Activated CD4-positive, alpha-beta memory T cell treated with anti-CD3 and anti-CD28 coated beads for 36 hours (primary cell): ENCODE measurements around the gene TAF4. TPM values are rescaled to one million over a fixed set of nuclear protein-coding genes. Genes with fewer than 3 reads are reported as not detected.

Source experiments
- CTCF ChIA-PET: fragments of 350-600 bp; sonication (Branson Sonifier 250); formaldehyde crosslinking; loops from one replicate; lab custom pipeline; 2021; ENCODE audit warnings: antibody characterized with exemption, inconsistent platforms; lab: Charles Lee
- POLR2A ChIA-PET: fragments of 350-600 bp; sonication (Branson Sonifier 250); formaldehyde crosslinking; loops from one replicate; lab custom pipeline; 2021; ENCODE audit warnings: antibody characterized with exemption; lab: Charles Lee
- DNase-seq: peaks from one replicate; pipeline ENCODE4 v3.0.0-alpha.2; 2020
- H3K27ac Mint-ChIP-seq: one replicate; pipeline ENCODE4 v1.8.0; 2021; ENCODE audit warnings: mixed read lengths
- H3K27me3 Mint-ChIP-seq: one replicate; pipeline ENCODE4 v1.8.0; 2021; ENCODE audit warnings: mixed read lengths
- H3K36me3 Mint-ChIP-seq: one replicate; pipeline ENCODE4 v1.8.0; 2021; ENCODE audit warnings: mixed read lengths
- H3K4me1 Mint-ChIP-seq: one replicate; pipeline ENCODE4 v1.8.0; 2021; ENCODE audit warnings: low read depth, mixed read lengths
- H3K4me3 Mint-ChIP-seq: one replicate; pipeline ENCODE4 v1.8.0; 2021; ENCODE audit warnings: mild to moderate bottlenecking, mixed read lengths
- H3K9me3 Mint-ChIP-seq: one replicate; pipeline ENCODE4 v1.8.0; 2021; ENCODE audit warnings: mixed read lengths
- intact Hi-C: fragments of 100-400 bp; cut with micrococcal nuclease; formaldehyde crosslinking; loops from one replicate; pipeline ENCODE4 v1.15.1; 2023
- total RNA-seq, 2 experiments: library from RNA; stranded (reverse); gene quantifications; one replicate each; pipeline ENCODE4 v1.2.3, GENCODE V29; 2021

Gene TAF4
- total RNA-seq, 2 experiments from 2014 or later: 15.3 to 17.0 TPM

DNA sequence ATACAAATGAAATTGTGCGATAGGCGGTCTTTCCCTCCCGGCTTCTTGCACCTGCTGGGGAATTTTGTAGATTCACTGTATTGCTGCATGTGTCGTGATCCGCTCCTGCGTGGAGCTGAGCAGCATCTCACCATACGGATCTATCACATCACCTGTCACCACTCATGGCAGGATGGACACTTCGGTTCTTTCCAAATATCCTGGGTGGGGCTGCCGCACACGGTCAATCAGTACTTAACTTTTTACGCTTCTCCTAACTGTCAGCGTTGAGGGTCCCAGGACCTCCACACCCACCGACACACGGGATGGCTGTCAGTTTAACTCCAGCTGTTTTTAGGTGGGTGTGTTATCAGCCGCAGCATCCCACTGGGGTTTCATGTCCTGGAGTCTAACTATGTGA is 19.2 kb downstream of the TAF4 start:
- intact Hi-C loops: no loop called here
- no peak overlapping the region for H3K27ac Mint-ChIP-seq
- H3K9me3 Mint-ChIP-seq: no peaks in the 10 kb centered on the region
- peaks cover 28% of the 10 kb centered on the region for H3K4me1 Mint-ChIP-seq
- no peak overlapping the region for H3K4me3 Mint-ChIP-seq
- ChIA-PET CTCF (no interaction called here), POLR2A (no interaction called here)
- H3K27me3 Mint-ChIP-seq: no peaks in the 10 kb centered on the region
- no peak for DNase-seq
- no peaks in the 10 kb centered on the region for H3K36me3 Mint-ChIP-seq

DNA sequence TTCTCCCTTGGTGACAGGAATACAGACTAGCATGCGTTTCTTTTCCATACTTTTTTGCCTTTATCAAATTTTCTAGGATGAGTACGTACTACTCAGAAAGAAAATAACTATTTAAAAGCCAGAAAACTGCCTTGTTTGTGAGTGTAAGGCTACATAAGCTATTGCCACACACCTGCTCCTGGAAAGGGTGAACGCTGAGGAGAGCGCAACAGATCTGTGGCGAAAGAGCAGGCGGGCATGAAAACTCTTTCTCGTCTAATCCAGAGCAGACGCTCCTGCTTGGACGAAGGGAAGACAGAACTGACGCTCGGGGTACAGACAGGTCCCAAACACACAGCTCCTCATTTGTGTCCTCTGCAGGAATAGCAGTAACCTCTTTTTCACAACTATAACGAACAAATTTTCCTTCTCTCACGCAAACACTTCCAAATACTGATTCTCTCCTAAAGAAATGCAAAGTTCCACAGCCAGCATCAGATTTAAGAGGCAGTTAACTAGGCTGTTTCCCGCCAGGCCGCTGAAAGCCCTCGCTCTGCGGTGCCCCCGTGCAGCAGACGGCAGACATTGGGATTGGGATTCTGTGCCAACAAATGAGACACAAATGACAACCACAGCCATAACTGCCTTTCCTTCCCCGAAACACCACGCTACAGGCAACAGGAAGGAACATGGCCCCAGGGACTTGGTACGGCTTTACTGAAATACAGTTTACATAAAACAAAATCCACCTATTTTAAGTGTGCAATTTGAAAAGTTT is 20.0 kb downstream of the TAF4 start:
- Mint-ChIP-seq H3K9me3 (no peaks in the 10 kb centered on the region), H3K36me3 (no peaks in the 10 kb centered on the region), H3K4me3 (no peak overlapping the region), H3K27ac (no peak overlapping the region), H3K4me1 (peaks cover 28% of the 10 kb centered on the region), H3K27me3 (no peaks in the 10 kb centered on the region)
- POLR2A ChIA-PET: no interaction called here
- DNase-seq: no peak
- CTCF ChIA-PET: no interaction called here
- intact Hi-C loops: no loop called here

DNA sequence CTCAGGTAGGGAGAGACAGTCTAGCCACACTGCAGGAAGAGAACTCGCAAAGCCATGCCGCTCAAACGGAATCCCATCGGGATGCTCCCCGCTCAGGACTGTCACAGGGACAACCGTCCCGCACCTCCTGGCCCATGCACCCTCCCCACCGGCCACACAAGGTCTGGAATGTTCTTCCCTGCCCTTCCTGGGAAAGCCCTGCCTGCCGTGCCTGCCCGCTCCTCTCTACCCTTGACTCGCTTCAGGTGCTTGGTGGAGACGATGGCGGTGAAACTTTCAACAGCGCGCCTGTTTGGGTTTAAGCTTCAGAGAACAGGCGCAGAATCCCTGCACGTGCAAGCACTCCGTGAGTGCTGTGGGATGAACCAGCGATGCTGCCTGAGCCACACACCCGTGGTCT is 20.6 kb downstream of the TAF4 start:
- Mint-ChIP-seq H3K9me3 (no peaks in the 10 kb centered on the region), H3K4me3 (no peak overlapping the region), H3K36me3 (no peaks in the 10 kb centered on the region), H3K27me3 (no peaks in the 10 kb centered on the region), H3K4me1 (peaks cover 28% of the 10 kb centered on the region), H3K27ac (no peak overlapping the region)
- CTCF ChIA-PET: no interaction called here
- intact Hi-C loops: no loop called here
- POLR2A ChIA-PET: no interaction called here
- no peak for DNase-seq

DNA sequence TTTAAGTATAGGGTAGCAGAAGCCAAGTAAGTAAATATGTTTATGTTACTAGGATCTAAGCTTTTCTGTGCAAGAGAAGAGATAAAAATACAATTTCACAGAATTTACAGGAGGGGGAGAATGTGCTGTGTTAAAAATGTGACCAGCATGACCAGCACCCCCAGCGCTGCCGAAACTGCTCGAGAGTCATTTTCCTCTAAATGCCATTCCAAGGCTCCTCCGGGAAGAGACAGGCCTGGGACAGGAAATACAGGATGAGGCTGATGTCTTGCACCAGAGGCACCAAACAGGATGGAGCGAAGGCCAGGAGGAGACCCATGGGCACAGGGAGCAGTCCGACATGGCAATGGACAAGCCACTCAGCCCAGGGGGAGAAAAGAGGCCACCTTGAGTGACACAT is 21.1 kb downstream of the TAF4 start:
- Mint-ChIP-seq H3K9me3 (no peaks in the 10 kb centered on the region), H3K36me3 (no peaks in the 10 kb centered on the region), H3K4me3 (no peak overlapping the region), H3K4me1 (peaks cover 33% of the 10 kb centered on the region), H3K27me3 (no peaks in the 10 kb centered on the region), H3K27ac (no peak overlapping the region)
- intact Hi-C loops: no loop called here
- POLR2A ChIA-PET: no interaction called here
- no peak for DNase-seq
- CTCF ChIA-PET: no interaction called here

DNA sequence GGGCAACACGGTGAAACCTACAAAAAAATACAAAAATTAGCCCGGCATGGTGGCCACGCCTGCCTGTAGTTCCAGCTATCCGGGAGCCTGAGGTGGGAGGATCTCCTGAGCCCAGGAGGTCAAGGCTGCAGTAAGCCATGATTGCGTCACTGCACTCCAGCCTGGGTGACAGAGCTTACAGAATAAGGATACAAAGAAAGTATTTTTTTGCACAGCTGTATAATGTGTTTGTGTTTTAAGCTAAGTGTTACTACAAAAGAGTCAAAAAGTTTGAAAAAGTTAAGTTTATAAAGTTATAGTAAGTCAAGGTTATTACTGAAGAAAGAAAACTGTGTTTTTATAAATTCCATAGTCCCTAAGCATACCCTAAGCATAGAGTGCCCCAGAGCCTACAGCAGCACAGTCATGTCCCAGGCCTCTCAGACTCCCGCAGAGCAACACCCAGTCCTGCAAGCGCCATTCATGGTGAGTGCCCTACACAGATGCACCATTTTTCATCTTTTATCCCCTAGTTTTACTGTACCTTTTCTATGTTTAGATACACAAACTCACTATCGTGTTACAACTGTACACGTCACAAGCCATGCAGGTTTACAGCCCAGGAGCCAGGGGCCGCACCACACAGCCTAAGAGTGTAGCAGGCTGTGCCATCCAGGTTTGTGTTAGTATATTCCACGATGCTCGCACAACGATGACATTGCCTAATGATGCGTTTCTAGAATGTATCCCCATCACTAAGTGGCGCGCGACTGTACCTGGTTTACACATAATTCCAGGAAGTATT is 22.4 kb downstream of the TAF4 start:
- no peak overlapping the region for H3K4me3 Mint-ChIP-seq
- DNase-seq: no peak
- H3K27ac Mint-ChIP-seq: no peak overlapping the region
- H3K4me1 Mint-ChIP-seq: peaks cover 40% of the 10 kb centered on the region
- ChIA-PET POLR2A (no interaction called here), CTCF (interaction anchor here (0.8 kb wide), 1 partner anchor 93 kb away, joined by 3 read pairs; no protein-coding TSS in a partner anchor)
- H3K36me3 Mint-ChIP-seq: no peaks in the 10 kb centered on the region
- H3K27me3 Mint-ChIP-seq: no peaks in the 10 kb centered on the region
- H3K9me3 Mint-ChIP-seq: no peaks in the 10 kb centered on the region
- intact Hi-C loops: no loop called here

DNA sequence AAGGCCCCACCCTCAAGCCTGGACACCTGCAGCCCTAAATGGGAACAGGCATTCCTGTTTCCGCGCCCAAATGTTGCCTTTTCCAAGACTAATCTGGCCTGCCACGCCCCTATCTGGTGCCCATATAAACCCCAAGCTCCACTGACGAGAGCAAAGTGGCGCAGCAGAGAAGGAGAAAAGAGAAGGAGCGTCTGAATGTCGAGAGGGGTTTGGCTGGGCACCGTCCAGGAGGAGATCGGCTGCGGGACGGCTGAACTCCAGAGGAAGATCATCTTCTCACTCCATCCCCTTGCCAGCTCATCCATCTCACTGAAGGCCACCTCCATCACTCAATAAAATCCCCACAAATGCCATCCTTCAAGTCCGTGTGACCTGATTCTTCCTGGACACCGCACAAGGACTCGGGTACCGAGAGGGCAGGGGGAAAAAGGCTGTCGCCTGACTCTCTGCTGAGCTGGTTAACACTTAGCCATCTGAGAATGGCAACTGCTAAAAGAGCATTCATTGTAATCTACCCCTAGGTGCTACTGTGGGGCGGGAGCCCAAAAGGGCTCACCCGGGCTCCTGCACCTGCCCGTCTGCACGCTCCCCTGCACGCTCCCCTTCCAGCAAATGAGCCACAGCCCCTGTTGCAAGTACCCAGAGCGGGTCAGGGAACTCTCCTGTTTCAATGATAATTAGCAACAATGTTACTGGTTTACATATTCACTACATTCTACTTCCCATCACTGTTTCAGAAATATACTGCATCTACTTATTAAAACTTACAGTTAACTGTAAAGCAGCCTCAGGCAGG is 23.5 kb downstream of the TAF4 start:
- Mint-ChIP-seq H3K4me1 (peaks cover 44% of the 10 kb centered on the region), H3K9me3 (no peaks in the 10 kb centered on the region), H3K36me3 (no peaks in the 10 kb centered on the region), H3K27me3 (no peaks in the 10 kb centered on the region), H3K27ac (no peak overlapping the region), H3K4me3 (no peak overlapping the region)
- intact Hi-C loops: no loop called here
- ChIA-PET CTCF (no interaction called here), POLR2A (no interaction called here)
- DNase-seq: no peak

DNA sequence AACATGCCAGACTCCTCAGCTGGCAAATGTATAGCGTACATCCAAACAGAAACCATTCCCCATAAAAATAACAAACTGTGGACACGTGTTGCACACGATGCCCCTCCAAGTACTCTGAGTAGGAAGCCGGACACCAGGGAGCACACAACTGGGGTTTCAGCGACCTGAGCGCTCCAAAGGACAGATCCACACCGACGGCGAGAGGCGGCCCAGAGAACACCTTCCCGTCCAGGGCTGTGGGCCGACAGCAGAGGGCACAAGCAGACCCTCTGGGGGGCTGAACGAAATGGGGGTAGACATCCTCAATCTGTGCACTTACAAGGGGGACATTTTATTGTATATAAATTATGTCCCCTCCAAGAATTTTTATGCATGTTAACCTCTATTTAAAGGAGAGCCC is 24.7 kb downstream of the TAF4 start:
- Mint-ChIP-seq H3K27ac (no peak overlapping the region), H3K4me3 (no peak overlapping the region), H3K4me1 (peaks cover 45% of the 10 kb centered on the region), H3K9me3 (no peaks in the 10 kb centered on the region), H3K27me3 (no peaks in the 10 kb centered on the region), H3K36me3 (no peaks in the 10 kb centered on the region)
- POLR2A ChIA-PET: interaction anchor here (0.5 kb wide), 1 partner anchor 101 kb away, joined by 3 read pairs; no protein-coding TSS in a partner anchor
- intact Hi-C loops: no loop called here
- no peak for DNase-seq
- CTCF ChIA-PET: no interaction called here

DNA sequence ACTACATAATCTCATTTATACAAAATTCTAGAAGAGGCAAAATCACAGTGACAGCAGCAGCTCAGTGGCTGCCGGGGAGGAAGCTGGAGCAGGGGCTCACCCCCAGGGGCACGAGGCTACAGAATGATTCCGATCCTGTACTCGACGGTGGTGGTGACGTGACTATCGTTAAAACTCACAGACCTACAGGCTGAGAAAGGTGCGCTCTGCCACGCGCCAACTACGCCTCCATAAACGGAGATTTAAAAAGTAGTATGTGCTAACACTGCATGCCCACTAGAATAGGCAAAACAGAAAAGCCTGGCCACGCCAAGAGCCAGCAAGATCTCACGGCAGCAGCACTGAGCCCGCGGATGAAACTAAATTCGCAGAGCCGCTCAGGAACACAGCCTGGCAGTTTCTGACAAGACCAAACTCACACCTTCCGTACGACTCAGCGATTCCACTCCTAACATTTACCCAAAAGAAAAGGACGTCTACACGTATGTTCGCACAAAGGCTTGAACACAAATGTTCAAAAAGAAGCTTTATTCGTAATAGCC is 25.2 kb downstream of the TAF4 start:
- H3K27ac Mint-ChIP-seq: no peak overlapping the region
- ChIA-PET CTCF (no interaction called here), POLR2A (interaction anchor here (0.5 kb wide), 1 partner anchor 101 kb away, joined by 3 read pairs; no protein-coding TSS in a partner anchor)
- intact Hi-C loops: no loop called here
- no peak overlapping the region for H3K4me3 Mint-ChIP-seq
- no peaks in the 10 kb centered on the region for H3K36me3 Mint-ChIP-seq
- H3K27me3 Mint-ChIP-seq: no peaks in the 10 kb centered on the region
- no peak for DNase-seq
- peaks cover 40% of the 10 kb centered on the region for H3K4me1 Mint-ChIP-seq
- no peaks in the 10 kb centered on the region for H3K9me3 Mint-ChIP-seq

DNA sequence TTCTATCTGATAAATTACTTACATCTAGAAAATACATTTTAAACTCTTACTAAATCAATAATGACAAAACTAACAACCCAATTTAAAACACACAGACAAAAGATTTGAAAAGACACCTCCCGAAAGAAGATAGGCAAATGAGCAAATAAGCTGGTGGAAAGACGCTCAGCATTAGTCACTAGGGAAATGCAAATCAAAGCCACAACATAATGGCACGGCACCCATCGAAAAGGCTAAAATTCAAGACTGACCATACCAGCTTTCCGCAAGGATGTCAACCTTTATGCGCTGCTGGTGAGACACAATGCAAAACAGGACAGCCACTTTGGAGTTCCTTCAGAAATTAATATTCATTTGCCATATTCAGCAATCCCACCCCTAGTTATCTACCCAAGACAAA is 25.9 kb downstream of the TAF4 start:
- no peaks in the 10 kb centered on the region for H3K36me3 Mint-ChIP-seq
- H3K4me1 Mint-ChIP-seq: peaks cover 35% of the 10 kb centered on the region
- no peak overlapping the region for H3K4me3 Mint-ChIP-seq
- H3K9me3 Mint-ChIP-seq: no peaks in the 10 kb centered on the region
- POLR2A ChIA-PET: no interaction called here
- no peaks in the 10 kb centered on the region for H3K27me3 Mint-ChIP-seq
- intact Hi-C loops: no loop called here
- CTCF ChIA-PET: interaction anchor here (1.4 kb wide), 1 partner anchor 29 kb away, joined by 6 read pairs; no protein-coding TSS in a partner anchor
- no peak overlapping the region for H3K27ac Mint-ChIP-seq
- no peak for DNase-seq

DNA sequence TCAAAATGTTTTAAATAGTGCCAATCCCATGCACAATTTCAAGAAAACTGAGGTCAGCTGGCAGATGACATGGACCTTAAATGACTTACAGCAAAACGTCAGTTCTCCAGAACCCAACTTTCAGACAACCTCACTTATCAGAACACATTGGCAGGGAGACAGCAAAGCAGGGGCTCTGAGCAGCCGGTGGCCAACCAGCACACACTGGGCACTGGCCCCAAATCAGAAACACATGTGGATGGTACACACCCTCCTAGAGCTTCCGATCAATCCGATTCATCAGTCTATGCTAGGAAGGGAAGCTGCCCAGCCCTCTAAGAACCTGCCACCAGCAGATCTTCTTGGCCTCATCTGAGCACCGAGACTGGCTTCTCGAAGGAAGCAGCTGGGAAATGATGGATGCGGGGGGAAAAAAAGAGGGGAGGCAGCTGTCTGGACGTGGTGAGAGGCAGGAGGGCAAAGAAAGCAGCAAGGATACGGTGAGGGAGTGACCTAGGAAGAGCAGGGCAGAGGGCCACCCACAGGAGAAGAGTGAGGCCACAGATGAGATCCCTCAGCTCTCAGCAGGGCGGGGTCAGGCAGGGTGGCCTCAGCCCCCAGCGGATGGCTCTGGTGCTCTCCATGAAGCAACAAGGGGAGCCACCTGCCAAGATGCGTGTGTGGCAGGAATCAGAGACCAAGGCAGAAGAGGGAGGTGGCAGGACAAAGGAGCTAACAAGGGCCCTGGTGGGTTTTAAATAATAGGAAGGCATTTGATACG is 32.9 kb downstream of the TAF4 start:
- no peak overlapping the region for H3K4me3 Mint-ChIP-seq
- ChIA-PET POLR2A (interaction anchor here (0.9 kb wide), 1 partner anchor 34 kb away, joined by 3 read pairs; no protein-coding TSS in a partner anchor), CTCF (interaction anchor here (3.1 kb wide), 1 partner anchor 22 kb away, joined by 14 read pairs; no protein-coding TSS in a partner anchor)
- peaks cover 42% of the 10 kb centered on the region for H3K4me1 Mint-ChIP-seq
- DNase-seq: no peak
- no peaks in the 10 kb centered on the region for H3K36me3 Mint-ChIP-seq
- H3K27me3 Mint-ChIP-seq: no peaks in the 10 kb centered on the region
- intact Hi-C loops: no loop called here
- H3K9me3 Mint-ChIP-seq: no peaks in the 10 kb centered on the region
- peak overlapping the region; percentile 25 for H3K27ac Mint-ChIP-seq

DNA sequence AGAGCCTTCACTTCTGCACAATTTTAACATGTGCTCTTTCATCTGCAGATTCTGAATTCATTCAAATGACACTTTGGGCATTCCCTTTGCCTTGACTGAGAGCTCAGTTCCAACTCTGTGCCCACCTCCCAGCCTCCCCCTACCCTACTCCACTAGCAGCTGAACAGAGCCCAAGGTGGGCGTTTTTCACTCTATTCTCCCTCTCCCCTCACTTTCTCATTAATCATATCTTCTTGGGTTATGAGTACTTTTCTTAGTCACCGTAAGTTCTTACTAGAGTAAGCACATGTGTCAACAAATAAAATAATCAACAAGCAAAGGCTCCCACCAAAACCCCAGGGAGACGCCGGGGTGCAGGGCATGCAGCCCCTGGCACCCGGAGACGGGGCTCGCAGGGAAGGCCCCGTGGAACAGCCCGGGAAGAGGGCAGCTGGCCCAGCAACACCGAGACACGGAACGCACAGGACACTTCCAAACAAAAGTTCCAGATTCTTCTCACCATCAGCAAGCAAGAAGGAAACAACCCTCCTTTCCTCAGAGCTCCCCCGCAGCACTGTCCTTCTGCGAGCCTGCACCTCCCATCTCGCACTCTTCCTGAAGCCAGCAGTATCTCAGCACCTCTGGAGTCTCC is 34.1 kb downstream of the TAF4 start:
- peak overlapping the region; percentile 82 for H3K27ac Mint-ChIP-seq
- peaks cover 46% of the 10 kb centered on the region for H3K4me1 Mint-ChIP-seq
- intact Hi-C loops: no loop called here
- H3K36me3 Mint-ChIP-seq: no peaks in the 10 kb centered on the region
- H3K27me3 Mint-ChIP-seq: no peaks in the 10 kb centered on the region
- peak overlapping the region; percentile 13 for H3K4me3 Mint-ChIP-seq
- H3K9me3 Mint-ChIP-seq: no peaks in the 10 kb centered on the region
- no peak for DNase-seq
- POLR2A ChIA-PET: no interaction called here
- CTCF ChIA-PET: interaction anchor here (3.1 kb wide), 1 partner anchor 21 kb away, joined by 14 read pairs; no protein-coding TSS in a partner anchor
